Nephron progenitor cell (in vitro differentiated cells): Measurements from ENCODE around the gene KSR1.

ENCODE experiments used
- DNase-seq: peaks from one replicate; pipeline ENCODE4 v3.0.0; 2021
- H3K27ac Mint-ChIP-seq: 2 replicates; pipeline ENCODE4 v1.8.0; 2021; ENCODE audit warnings: mild to moderate bottlenecking, moderate library complexity, mixed read lengths
- H3K27me3 Mint-ChIP-seq: 2 replicates; pipeline ENCODE4 v1.8.0; 2021; ENCODE audit warnings: mild to moderate bottlenecking, low read depth, mixed read lengths; ENCODE audit not compliant: poor library complexity
- H3K36me3 Mint-ChIP-seq: 2 replicates; pipeline ENCODE4 v1.8.0; 2021; ENCODE audit warnings: low read depth, mixed read lengths
- H3K4me1 Mint-ChIP-seq: 2 replicates; pipeline ENCODE4 v1.8.0; 2021; ENCODE audit warnings: mixed read lengths
- H3K4me3 Mint-ChIP-seq: 2 replicates; pipeline ENCODE4 v1.8.0; 2021; ENCODE audit warnings: mild to moderate bottlenecking, moderate library complexity, mixed read lengths
- H3K9me3 Mint-ChIP-seq: 2 replicates; pipeline ENCODE4 v1.8.0; 2021; ENCODE audit warnings: mild to moderate bottlenecking, moderate library complexity, mixed read lengths
- TF ChIP-seq, protein P1 (sequence below): fragments of 200-600 bp; sonication (generic); IDR thresholded peaks from 2 replicates; pipeline ENCODE4 v1.5.0; 2021; ENCODE audit warnings: antibody characterized with exemption

KSR1 gene

DNA sequence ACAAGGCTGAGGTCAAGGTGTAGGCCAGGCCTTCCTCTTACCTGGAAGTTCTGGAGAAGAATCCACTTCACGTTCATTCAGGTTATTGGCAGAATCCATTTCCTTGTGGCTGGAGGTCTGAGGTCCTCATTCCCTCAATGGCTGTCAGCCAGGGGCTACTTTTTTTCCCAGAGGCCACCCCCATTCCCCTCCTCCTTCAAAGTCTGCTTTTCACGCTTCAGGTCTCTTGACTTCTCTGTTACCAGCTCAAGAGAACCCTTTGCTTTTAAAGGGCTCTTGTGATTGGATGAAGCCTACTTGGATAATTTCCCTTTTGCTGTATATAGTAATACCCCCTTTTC lies 119.6 kb downstream of the KSR1 start:
- Mint-ChIP-seq H3K4me3 (no peak overlapping the region), H3K27me3 (peaks cover 11% of the 10 kb centered on the region), H3K36me3 (no peaks in the 10 kb centered on the region), H3K9me3 (no peaks in the 10 kb centered on the region), H3K27ac (no peak overlapping the region), H3K4me1 (peaks cover 80% of the 10 kb centered on the region)
- TF ChIP-seq, protein P1, sequence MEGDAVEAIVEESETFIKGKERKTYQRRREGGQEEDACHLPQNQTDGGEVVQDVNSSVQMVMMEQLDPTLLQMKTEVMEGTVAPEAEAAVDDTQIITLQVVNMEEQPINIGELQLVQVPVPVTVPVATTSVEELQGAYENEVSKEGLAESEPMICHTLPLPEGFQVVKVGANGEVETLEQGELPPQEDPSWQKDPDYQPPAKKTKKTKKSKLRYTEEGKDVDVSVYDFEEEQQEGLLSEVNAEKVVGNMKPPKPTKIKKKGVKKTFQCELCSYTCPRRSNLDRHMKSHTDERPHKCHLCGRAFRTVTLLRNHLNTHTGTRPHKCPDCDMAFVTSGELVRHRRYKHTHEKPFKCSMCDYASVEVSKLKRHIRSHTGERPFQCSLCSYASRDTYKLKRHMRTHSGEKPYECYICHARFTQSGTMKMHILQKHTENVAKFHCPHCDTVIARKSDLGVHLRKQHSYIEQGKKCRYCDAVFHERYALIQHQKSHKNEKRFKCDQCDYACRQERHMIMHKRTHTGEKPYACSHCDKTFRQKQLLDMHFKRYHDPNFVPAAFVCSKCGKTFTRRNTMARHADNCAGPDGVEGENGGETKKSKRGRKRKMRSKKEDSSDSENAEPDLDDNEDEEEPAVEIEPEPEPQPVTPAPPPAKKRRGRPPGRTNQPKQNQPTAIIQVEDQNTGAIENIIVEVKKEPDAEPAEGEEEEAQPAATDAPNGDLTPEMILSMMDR: no peak
- DNase-seq: no peak

DNA sequence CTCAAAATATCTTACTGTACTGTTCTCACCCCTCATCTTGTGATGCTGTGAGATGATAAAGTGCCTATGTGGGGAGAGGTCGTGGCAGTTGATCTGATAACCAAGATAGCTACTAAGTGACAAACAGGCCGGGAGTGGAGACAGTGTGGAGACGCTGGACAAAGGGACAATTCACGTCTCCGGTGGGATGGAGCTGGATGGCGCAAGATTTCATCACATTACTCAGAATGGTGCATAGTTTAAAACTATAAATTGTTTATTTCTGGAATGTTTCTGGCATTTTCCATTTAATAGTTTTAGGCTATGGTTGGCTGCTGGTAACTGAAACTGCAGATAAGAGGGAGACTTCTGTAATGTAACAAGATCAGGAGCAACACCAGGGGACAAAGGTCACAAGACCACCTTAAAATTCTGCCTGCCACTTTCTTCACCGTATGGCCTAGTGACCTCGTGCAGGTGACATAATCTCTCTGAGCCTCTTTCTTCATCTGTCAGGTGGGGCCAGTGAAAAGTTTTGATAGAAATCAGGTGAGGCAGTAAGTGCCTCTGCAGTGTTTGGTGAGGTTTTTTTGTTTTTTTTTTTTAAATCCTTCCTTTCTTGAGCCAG lies 120.3 kb downstream of the KSR1 start:
- peaks cover 11% of the 10 kb centered on the region for H3K27me3 Mint-ChIP-seq
- no peak for DNase-seq
- TF ChIP-seq, protein P1: no peak
- H3K9me3 Mint-ChIP-seq: no peaks in the 10 kb centered on the region
- H3K4me3 Mint-ChIP-seq: peak overlapping the region; percentile 33
- peak overlapping the region; percentile 82 for H3K27ac Mint-ChIP-seq
- H3K4me1 Mint-ChIP-seq: peaks cover 73% of the 10 kb centered on the region
- no peaks in the 10 kb centered on the region for H3K36me3 Mint-ChIP-seq

DNA sequence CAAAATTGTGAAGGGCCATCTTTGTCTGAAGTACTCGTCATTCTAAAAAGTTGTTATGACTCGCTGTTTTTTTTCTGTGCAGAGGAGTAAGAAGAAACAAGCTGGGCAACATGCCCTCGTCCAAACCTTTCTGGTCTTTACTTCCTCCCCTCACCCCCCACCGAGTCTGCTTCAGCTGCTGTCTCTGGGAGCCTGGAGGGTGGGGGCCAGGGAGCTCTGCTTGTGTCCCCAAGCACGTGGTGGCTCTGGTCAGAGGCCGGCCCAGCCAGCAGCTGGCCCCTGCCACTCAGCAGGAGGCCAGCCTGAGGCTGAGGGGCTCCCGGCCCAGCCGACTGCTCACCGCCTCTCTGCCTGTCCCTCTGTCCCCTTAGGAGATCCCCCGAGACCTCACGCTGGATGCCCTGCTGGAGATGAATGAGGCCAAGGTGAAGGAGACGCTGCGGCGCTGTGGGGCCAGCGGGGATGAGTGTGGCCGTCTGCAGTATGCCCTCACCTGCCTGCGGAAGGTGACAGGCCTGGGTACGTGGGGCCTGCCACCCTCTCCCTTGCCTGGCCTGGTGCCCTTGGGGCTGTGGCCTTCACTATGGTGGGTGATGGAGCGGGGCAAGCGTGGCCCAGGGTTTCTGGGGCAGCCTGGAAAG lies 121.0 kb downstream of the KSR1 start:
- Mint-ChIP-seq H3K9me3 (no peaks in the 10 kb centered on the region), H3K27me3 (peaks cover 11% of the 10 kb centered on the region), H3K27ac (peak overlapping the region; percentile 50), H3K4me1 (peaks cover 67% of the 10 kb centered on the region), H3K4me3 (peak overlapping the region; percentile 33), H3K36me3 (no peaks in the 10 kb centered on the region)
- TF ChIP-seq, protein P1: no peak
- peak; percentile 38 for DNase-seq

DNA sequence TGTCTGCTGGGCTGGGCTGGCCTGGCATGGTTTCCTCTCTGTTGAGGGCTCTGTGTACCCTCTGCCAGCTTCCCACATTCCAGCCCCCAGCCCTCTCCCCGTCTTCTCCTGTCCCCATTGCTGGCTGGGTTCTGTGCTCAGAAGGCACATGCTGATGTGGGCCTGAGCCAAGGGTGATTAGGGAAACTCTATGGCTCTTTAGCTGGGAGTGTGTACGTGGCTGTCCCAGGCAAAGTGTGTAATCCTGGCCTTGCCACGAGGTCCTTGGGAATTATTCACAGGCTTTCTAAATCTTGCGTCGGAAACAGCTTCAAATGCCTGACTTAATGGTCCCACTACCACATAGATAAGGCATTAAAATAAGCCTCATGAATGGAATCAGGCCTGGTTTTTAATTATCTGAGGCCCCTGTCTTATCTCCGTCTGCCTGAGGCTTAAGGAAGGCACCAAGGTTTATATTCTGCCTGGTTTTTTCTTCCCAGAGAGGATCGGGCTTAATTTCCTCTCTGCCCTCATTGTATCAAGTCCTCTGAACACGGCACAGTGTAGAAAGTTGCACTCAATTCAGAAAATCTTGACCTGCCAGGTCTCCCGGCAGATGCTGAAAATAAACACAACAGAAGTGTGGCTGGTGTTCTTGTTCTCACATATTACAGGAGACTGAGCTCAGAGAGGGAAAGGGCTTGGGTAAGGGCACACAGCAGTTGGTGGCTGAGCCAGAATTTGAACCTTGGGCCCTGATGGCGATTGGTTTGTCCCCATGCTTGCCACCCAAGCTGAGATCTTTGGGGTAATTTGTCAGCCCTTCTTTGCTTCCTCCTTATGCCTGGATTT lies 121.9 kb downstream of the KSR1 start:
- Mint-ChIP-seq H3K4me3 (no peak overlapping the region), H3K27ac (peak overlapping the region; percentile 96), H3K27me3 (peaks cover 7% of the 10 kb centered on the region), H3K9me3 (no peaks in the 10 kb centered on the region), H3K36me3 (no peaks in the 10 kb centered on the region), H3K4me1 (peaks cover 58% of the 10 kb centered on the region)
- TF ChIP-seq, protein P1: no peak
- no peak for DNase-seq

DNA sequence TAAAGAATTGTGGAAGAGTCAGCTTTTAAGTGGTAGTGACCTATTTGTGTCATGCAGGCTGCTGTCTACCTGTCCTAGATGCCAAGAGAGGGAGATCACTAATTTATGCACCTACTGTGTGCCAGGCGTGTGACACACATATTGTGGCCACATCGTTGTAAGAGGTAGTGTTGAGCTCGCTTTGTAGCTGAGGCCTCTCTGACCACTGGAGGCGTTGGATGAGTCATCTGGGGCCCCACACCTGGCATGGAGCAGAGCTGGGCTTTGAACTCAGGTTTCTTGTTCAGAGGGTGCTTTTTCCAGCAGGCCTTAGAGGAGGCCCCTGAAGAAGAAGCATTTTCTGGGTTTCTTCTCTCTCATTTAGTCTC lies 122.5 kb downstream of the KSR1 start:
- H3K4me3 Mint-ChIP-seq: no peak overlapping the region
- no peak for DNase-seq
- H3K4me1 Mint-ChIP-seq: peaks cover 52% of the 10 kb centered on the region
- H3K36me3 Mint-ChIP-seq: no peaks in the 10 kb centered on the region
- H3K27me3 Mint-ChIP-seq: peaks cover 4% of the 10 kb centered on the region
- no peak overlapping the region for H3K27ac Mint-ChIP-seq
- TF ChIP-seq, protein P1: no peak
- H3K9me3 Mint-ChIP-seq: no peaks in the 10 kb centered on the region
